Gastrocnemius medialis (tissue), 4 donors: Measurements from ENCODE around the gene TXNRD2.

Experiments
- CTCF ChIP-seq, 5 experiments: fragments of 450-650 bp in 3 of 5; fragments of 200-600 bp in 2 of 5; sonication (generic) in 2 of 5; IDR thresholded peaks in 4 of 5; conservative IDR thresholded peaks in 1 of 5; 1 replicate in 4 of 5; 2 replicates in 1 of 5; pipeline ENCODE4 v1.5.1; 2016 to 2019; ENCODE audit warnings: antibody characterized with exemption in 5 of 5, mild to moderate bottlenecking in 3 of 5, moderate library complexity in 3 of 5
- POLR2A ChIP-seq, 2 donors: fragments of 450-650 bp; IDR thresholded peaks; one replicate each; pipeline ENCODE4 v1.6.1; 2017; ENCODE audit warnings: antibody characterized with exemption in 2 of 2, mild to moderate bottlenecking in 2 of 2, moderate library complexity in 2 of 2

- TF ChIP-seq CTCF (IDR thresholded peaks at IDR 0.05 in 4 of 5, conservative IDR thresholded peaks at IDR 0.05 in 1 of 5) = no peak
- no peak for TF ChIP-seq POLR2A (IDR thresholded peaks at IDR 0.05)
These were observed 103.7 kb downstream of the TXNRD2 start for GRCh38 chr22:19837915-19838314.
